Neural progenitor cell (in vitro differentiated cells): Measurements from ENCODE around the gene PRSS36.

Source experiments
- EZH2 ChIP-seq: fragments of 200-600 bp; sonication (generic); IDR thresholded peaks from 2 replicates; pipeline ENCODE4 v1.6.1; 2017; ENCODE audit warnings: antibody characterized with exemption, mild to moderate bottlenecking, moderate library complexity
- EZH2phosphoT487 ChIP-seq: fragments of 200-600 bp; sonication (generic); IDR thresholded peaks from 2 replicates; pipeline ENCODE4 v1.6.1; 2017; ENCODE audit warnings: antibody characterized with exemption
- TF ChIP-seq, protein P1 (sequence below): fragments of 200-600 bp; sonication (generic); IDR thresholded peaks from 2 replicates; pipeline ENCODE4 v1.5.1; 2017; ENCODE audit warnings: antibody characterized with exemption, mild to moderate bottlenecking

DNA sequence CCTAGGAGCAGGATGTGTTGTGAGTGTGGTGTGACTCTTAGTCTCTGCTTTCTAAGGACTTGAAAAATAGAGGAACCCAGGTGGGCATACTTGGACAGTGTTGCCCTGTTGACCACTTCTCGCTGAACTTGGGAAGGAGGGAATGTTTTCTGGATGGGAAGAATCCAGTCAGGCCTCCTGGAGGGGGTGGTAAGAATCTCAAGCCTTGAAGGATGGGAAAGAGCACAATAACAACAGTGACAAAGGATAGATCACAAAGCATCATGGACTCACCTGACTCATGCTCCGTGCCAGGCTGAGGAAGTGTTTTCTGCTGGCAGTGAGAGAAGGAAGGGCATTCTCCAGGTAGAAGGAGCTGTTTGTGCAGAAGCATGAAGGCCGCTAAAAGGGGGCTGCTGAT lies 24.0 kb downstream of the PRSS36 start:
- TF ChIP-seq, protein P1, sequence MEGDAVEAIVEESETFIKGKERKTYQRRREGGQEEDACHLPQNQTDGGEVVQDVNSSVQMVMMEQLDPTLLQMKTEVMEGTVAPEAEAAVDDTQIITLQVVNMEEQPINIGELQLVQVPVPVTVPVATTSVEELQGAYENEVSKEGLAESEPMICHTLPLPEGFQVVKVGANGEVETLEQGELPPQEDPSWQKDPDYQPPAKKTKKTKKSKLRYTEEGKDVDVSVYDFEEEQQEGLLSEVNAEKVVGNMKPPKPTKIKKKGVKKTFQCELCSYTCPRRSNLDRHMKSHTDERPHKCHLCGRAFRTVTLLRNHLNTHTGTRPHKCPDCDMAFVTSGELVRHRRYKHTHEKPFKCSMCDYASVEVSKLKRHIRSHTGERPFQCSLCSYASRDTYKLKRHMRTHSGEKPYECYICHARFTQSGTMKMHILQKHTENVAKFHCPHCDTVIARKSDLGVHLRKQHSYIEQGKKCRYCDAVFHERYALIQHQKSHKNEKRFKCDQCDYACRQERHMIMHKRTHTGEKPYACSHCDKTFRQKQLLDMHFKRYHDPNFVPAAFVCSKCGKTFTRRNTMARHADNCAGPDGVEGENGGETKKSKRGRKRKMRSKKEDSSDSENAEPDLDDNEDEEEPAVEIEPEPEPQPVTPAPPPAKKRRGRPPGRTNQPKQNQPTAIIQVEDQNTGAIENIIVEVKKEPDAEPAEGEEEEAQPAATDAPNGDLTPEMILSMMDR, result no peak
- no peak for TF ChIP-seq EZH2
- TF ChIP-seq EZH2phosphoT487, result no peak
